Liver (tissue), 9 donors: Measurements from ENCODE around the gene EPS8L1. TPM values are rescaled to one million over a fixed set of nuclear protein-coding genes. Genes with fewer than 3 reads are reported as not detected.

Experiments
- DNase-seq: peaks from one replicate; pipeline ENCODE4 v3.0.0-alpha.2; 2017; ENCODE audit warnings: low spot score
- H3K27ac ChIP-seq, 2 donors: one replicate each; pipeline ENCODE4 v1.7.0; 2013; ENCODE audit warnings: inconsistent platforms in 2 of 2, low read length in 2 of 2, control low read depth in 1 of 2, low read depth in 1 of 2, mild to moderate bottlenecking in 1 of 2
- H3K27me3 ChIP-seq, 4 donors: one replicate each; pipeline versions ENCODE4 v1.6.1 to v1.7.0; 2013; ENCODE audit warnings: low read length in 3 of 4, inconsistent platforms in 1 of 4, mild to moderate bottlenecking in 1 of 4, moderate library complexity in 1 of 4; ENCODE audit not compliant: control insufficient read depth in 4 of 4, insufficient read depth in 4 of 4
- H3K36me3 ChIP-seq, 4 donors: one replicate each; pipeline versions ENCODE4 v1.6.1 to v1.7.0; 2013; ENCODE audit warnings: low read length in 3 of 4, mild to moderate bottlenecking in 3 of 4, low read depth in 1 of 4, moderate library complexity in 1 of 4; ENCODE audit not compliant: control insufficient read depth in 4 of 4, insufficient read depth in 3 of 4
- H3K4me1 ChIP-seq, 4 donors: one replicate each; pipeline versions ENCODE4 v1.6.1 to v1.7.0; 2013; ENCODE audit warnings: low read length in 3 of 4, mild to moderate bottlenecking in 3 of 4, moderate library complexity in 1 of 4; ENCODE audit not compliant: control insufficient read depth in 4 of 4, insufficient read depth in 4 of 4
- H3K4me3 ChIP-seq, 3 donors: one replicate each; pipeline versions ENCODE4 v1.6.1 to v1.7.0; 2013; ENCODE audit warnings: low read length in 3 of 3, control low read depth in 1 of 3, low read depth in 1 of 3, mild to moderate bottlenecking in 1 of 3
- H3K9ac ChIP-seq, 2 donors: one replicate each; pipeline ENCODE4 v1.7.0; 2013; ENCODE audit warnings: low read length in 2 of 2, mild to moderate bottlenecking in 2 of 2, moderate library complexity in 2 of 2, control low read depth in 1 of 2, low read depth in 1 of 2
- H3K9me3 ChIP-seq, 4 donors: one replicate each; pipeline versions ENCODE4 v1.6.1 to v1.7.0; 2013; ENCODE audit warnings: low read length in 3 of 4; ENCODE audit not compliant: control insufficient read depth in 4 of 4
- ATF3 ChIP-seq: IDR thresholded peaks from 2 replicates; pipeline ENCODE4 v1.6.1; 2016; ENCODE audit warnings: antibody characterized with exemption
- CTCF ChIP-seq: fragments of 150-350 bp; IDR thresholded peaks from 2 replicates; pipeline ENCODE4 v1.5.1; 2017; ENCODE audit warnings: improper control_type of control experiment, low read depth, low read length; ENCODE audit not compliant: missing input control
- EGR1 ChIP-seq, 2 donors: IDR thresholded peaks; 2 replicates each; pipeline ENCODE4 v1.6.1; 2016 to 2018; ENCODE audit warnings: antibody characterized with exemption in 2 of 2, low read depth in 2 of 2
- FOXA1 ChIP-seq: IDR thresholded peaks from 2 replicates; pipeline ENCODE4 v1.6.1; 2016; ENCODE audit warnings: antibody characterized with exemption
- GABPA ChIP-seq, 2 donors: IDR thresholded peaks in 1 of 2; conservative IDR thresholded peaks in 1 of 2; 2 replicates each; pipeline ENCODE4 v1.6.1; 2016; ENCODE audit warnings: antibody characterized with exemption in 2 of 2, mild to moderate bottlenecking in 1 of 2, moderate library complexity in 1 of 2
- HNF4A ChIP-seq, 2 donors: conservative IDR thresholded peaks; 2 replicates each; pipeline ENCODE4 v1.6.1; 2016; ENCODE audit warnings: antibody characterized with exemption in 2 of 2, mild to moderate bottlenecking in 2 of 2
- HNF4G ChIP-seq: IDR thresholded peaks from 2 replicates; pipeline ENCODE4 v1.6.1; 2016; ENCODE audit warnings: antibody characterized with exemption
- JUND ChIP-seq, 2 donors: IDR thresholded peaks; 2 replicates each; pipeline ENCODE4 v1.6.1; 2016; ENCODE audit warnings: antibody characterized with exemption in 2 of 2
- MAX ChIP-seq: IDR thresholded peaks from 2 replicates; pipeline ENCODE4 v1.6.1; 2016; ENCODE audit warnings: antibody characterized with exemption
- RAD21 ChIP-seq, 2 donors: IDR thresholded peaks; 2 replicates each; pipeline ENCODE4 v1.6.1; 2016; ENCODE audit warnings: antibody characterized with exemption in 2 of 2, mild to moderate bottlenecking in 2 of 2
- REST ChIP-seq: IDR thresholded peaks from 2 replicates; pipeline ENCODE4 v1.6.1; 2016; ENCODE audit warnings: antibody characterized with exemption, mild to moderate bottlenecking
- RXRA ChIP-seq, 2 donors: IDR thresholded peaks; 2 replicates each; pipeline ENCODE4 v1.6.1; 2017 to 2018; ENCODE audit warnings: antibody characterized with exemption in 2 of 2, mild to moderate bottlenecking in 1 of 2
- SP1 ChIP-seq: IDR thresholded peaks from 2 replicates; pipeline ENCODE4 v1.6.1; 2018; ENCODE audit warnings: antibody characterized with exemption, mild to moderate bottlenecking
- TAF1 ChIP-seq: conservative IDR thresholded peaks from 2 replicates; pipeline ENCODE4 v1.6.1; 2016; ENCODE audit warnings: antibody characterized with exemption, mild to moderate bottlenecking
- YY1 ChIP-seq: IDR thresholded peaks from 2 replicates; pipeline ENCODE4 v1.6.1; 2016; ENCODE audit warnings: antibody characterized with exemption, mild to moderate bottlenecking
- ZBTB33 ChIP-seq: IDR thresholded peaks from 2 replicates; pipeline ENCODE4 v1.6.1; 2016; ENCODE audit warnings: antibody characterized with exemption
- WGBS: extraction: QIAGEN DNeasy Blood & Tissue Kit; methylation state at CpG from one replicate; pipeline ENCODE4 v1.1.7; 2013; 5-methylcytosine and 5-hydroxymethylcytosine counted together
- polyA plus RNA-seq, 2 donors: library from polyadenylated mRNA; stranded (reverse) in 1 of 2; unstranded in 1 of 2; fragments of 200-250 nt in 1 of 2; fragments of >200 nt in 1 of 2; fragmentation: Nextera tagmentation in 1 of 2; extraction: Ambion mirVana in 1 of 2; gene quantifications; one replicate each; pipeline versions ENCODE4 v1.2.1 to v1.2.3, GENCODE V29; 2013 to 2015
- total RNA-seq, 2 donors: library from RNA; depleted of rRNA; stranded (reverse); fragments of >200 nt; gene quantifications; one replicate each; pipeline ENCODE4 v1.2.3, GENCODE V29; 2014
- donor health status: healthy.
- donor health status: healthy.
- donor health status: healthy.
- donor health status: healthy.
- donor health status: healthy.

EPS8L1 gene
- total and polyA plus RNA-seq, 4 donors: 0.40 to 1.5 (median 0.87) TPM

GRCh38 chr19:55112777-55113569 is 37.3 kb downstream of the EPS8L1 start:
- Histone ChIP-seq H3K27ac (no peak overlapping the region), H3K4me1 (peaks cover 3 to 32% (median 21%) of the 10 kb centered on the region in 4 donors), H3K9me3 (no peaks in the 10 kb centered on the region), H3K9ac (no peak overlapping the region), H3K36me3 (peaks cover 0 to 23% (median 7%) of the 10 kb centered on the region in 4 donors), H3K27me3 (no peaks in the 10 kb centered on the region), H3K4me3 (no peak overlapping the region)
- no peak for DNase-seq
- 85% methylated on average over 23 of the region's 23 CpGs for WGBS
- TF ChIP-seq RAD21 (IDR thresholded peaks at IDR 0.05): no peak
- TF ChIP-seq TAF1: no peak
- TF ChIP-seq JUND (IDR thresholded peaks at IDR 0.05): no peak
- no peak for TF ChIP-seq FOXA1
- TF ChIP-seq RXRA (IDR thresholded peaks at IDR 0.05): no peak
- TF ChIP-seq ZBTB33: no peak
- no peak for TF ChIP-seq HNF4A (conservative IDR thresholded peaks at IDR 0.05)
- no peak for TF ChIP-seq GABPA (IDR thresholded peaks at IDR 0.05 in 1 of 2, conservative IDR thresholded peaks at IDR 0.05 in 1 of 2)

GRCh38 chr19:55113570-55114039 is 37.9 kb downstream of the EPS8L1 start:
- Histone ChIP-seq H3K36me3 (peaks cover 0 to 23% (median 7%) of the 10 kb centered on the region in 4 donors), H3K4me3 (no peak overlapping the region), H3K4me1 (peaks cover 4 to 36% (median 26%) of the 10 kb centered on the region in 4 donors), H3K27ac (no peak overlapping the region), H3K9ac (no peak overlapping the region), H3K27me3 (no peaks in the 10 kb centered on the region), H3K9me3 (no peaks in the 10 kb centered on the region)
- WGBS: 72% methylated on average over 12 of the region's 12 CpGs
- DNase-seq: no peak
- peak; percentile 29 for TF ChIP-seq SP1
- no peak for TF ChIP-seq JUND (IDR thresholded peaks at IDR 0.05)

GRCh38 chr19:55114566-55115145 is 39.0 kb downstream of the EPS8L1 start:
- H3K27ac ChIP-seq: no peak overlapping the region
- H3K9me3 ChIP-seq: no peaks in the 10 kb centered on the region
- no peak overlapping the region for H3K9ac ChIP-seq
- no peak for DNase-seq
- H3K4me3 ChIP-seq: no peak overlapping the region
- H3K36me3 ChIP-seq: peaks cover 0 to 15% (median 5%) of the 10 kb centered on the region in 4 donors
- H3K4me1 ChIP-seq: peaks cover 6 to 38% (median 27%) of the 10 kb centered on the region in 4 donors
- 97% methylated on average over 9 of the region's 9 CpGs for WGBS
- no peaks in the 10 kb centered on the region for H3K27me3 ChIP-seq
- no peak for TF ChIP-seq EGR1 (IDR thresholded peaks at IDR 0.05; ENCODE audit: low read depth in 2 of 2)
- no peak for TF ChIP-seq REST
- TF ChIP-seq ATF3: no peak
- TF ChIP-seq GABPA (IDR thresholded peaks at IDR 0.05 in 1 of 2, conservative IDR thresholded peaks at IDR 0.05 in 1 of 2): no peak
- TF ChIP-seq MAX: no peak
- no peak for TF ChIP-seq RXRA (IDR thresholded peaks at IDR 0.05)
- TF ChIP-seq RAD21 (IDR thresholded peaks at IDR 0.05): no peak
- no peak for TF ChIP-seq HNF4G
- no peak for TF ChIP-seq YY1
- TF ChIP-seq CTCF: no peak
- TF ChIP-seq TAF1: no peak
